ENCODE results near the gene GABBR1.

GABBR1 gene

GRCh38 chr6:29517245-29517644 is 115.7 kb downstream of the GABBR1 start:
- no peak overlapping the region for H3K4me3 ChIP-seq (ENCODE audit: low read depth, low read length)
- no peak for TF ChIP-seq CTCF (IDR thresholded peaks at IDR 0.05; ENCODE audit: low read depth, low read length, missing control alignments)
- no peak for DNase-seq (ENCODE audit: low read depth)

GRCh38 chr6:29516108-29516507 is 116.9 kb downstream of the GABBR1 start:
- no peak overlapping the region for H3K4me3 ChIP-seq (ENCODE audit: low read depth, low read length)
- TF ChIP-seq CTCF (IDR thresholded peaks at IDR 0.05; ENCODE audit: low read depth, low read length, missing control alignments) = no peak
- DNase-seq (ENCODE audit: low read depth) = no peak

GRCh38 chr6:29510746-29511300 is 122.2 kb downstream of the GABBR1 start:
- no peak for DNase-seq (ENCODE audit: low read depth)
- no peak for TF ChIP-seq CTCF (IDR thresholded peaks at IDR 0.05; ENCODE audit: low read depth, low read length, missing control alignments)
- H3K4me3 ChIP-seq (ENCODE audit: low read depth, low read length) = no peak overlapping the region

GRCh38 chr6:29510202-29510601 is 122.8 kb downstream of the GABBR1 start:
- TF ChIP-seq CTCF (IDR thresholded peaks at IDR 0.05; ENCODE audit: low read depth, low read length, missing control alignments) = no peak
- DNase-seq (ENCODE audit: low read depth) = no peak
- H3K4me3 ChIP-seq (ENCODE audit: low read depth, low read length) = no peak overlapping the region
